Measurements from ENCODE around the gene KCNIP1. TPM values are rescaled to one million over a fixed set of nuclear protein-coding genes. Genes with fewer than 3 reads are reported as not detected.

The KCNIP1 gene
- total and polyA plus RNA-seq, 2 of the 13 experiments (the other 11 are each of a cell fraction or from before 2014, with no cell fraction given) = not detected

- H3K79me2 ChIP-seq (ENCODE audit: insufficient read depth, low read length) = no peaks in the 10 kb centered on the region
- H3K9me3 ChIP-seq (ENCODE audit: low read length) = no peaks in the 10 kb centered on the region
- no peak overlapping the region for H2AFZ ChIP-seq (ENCODE audit: low read length)
- H3K36me3 ChIP-seq (replicated peaks in 1 of 2; ENCODE audit: control insufficient read depth in 1 of 2, insufficient read depth in 2 of 2, low read length in 2 of 2) = no peaks in the 10 kb centered on the region
- intact Hi-C loops (cut with micrococcal nuclease; ENCODE audit: unreplicated experiment) = no loop called here
- no peak overlapping the region for H3K4me2 ChIP-seq (ENCODE audit: low read depth, low read length)
- H3K27me3 ChIP-seq (ENCODE audit: control insufficient read depth in 1 of 2, insufficient read depth in 2 of 2, low read length in 2 of 2) = peaks cover 2 to 29% of the 10 kb centered on the region in 2 experiments; a peak in 3 of 5 replicates
- BruUV-seq (replicated peaks) = no TSS peak
- H4K20me1 ChIP-seq (ENCODE audit: insufficient read depth, low read length) = no peaks in the 10 kb centered on the region
- no peak overlapping the region for H3K4me3 ChIP-seq (replicated peaks in 1 of 3; ENCODE audit: insufficient read depth in 1 of 3, low read depth in 2 of 3, low read length in 3 of 3)
- in situ Hi-C loops (cut with HindIII; ENCODE audit: extremely low pct_ligation_motif_present, low pct_unique_long_range_greater_than_20kb) = no loop called here
- TF ChIP-seq TARDBP (CRISPR knock-in tag; IDR thresholded peaks at IDR 0.05) (no peak), ZSCAN20 (CRISPR knock-in tag; IDR thresholded peaks at IDR 0.05; ENCODE audit: borderline replicate concordance) (no peak), NAIF1 (CRISPR knock-in tag; IDR thresholded peaks at IDR 0.05; ENCODE audit: borderline replicate concordance) (no peak), ZNF564 (CRISPR knock-in tag; IDR thresholded peaks at IDR 0.05) (no peak), ISX (CRISPR knock-in tag; conservative IDR thresholded peaks at IDR 0.05) (no peak), ZBTB8A (CRISPR knock-in tag; IDR thresholded peaks at IDR 0.05; ENCODE audit: borderline replicate concordance, low read depth) (no peak), ZFP36L1 (CRISPR knock-in tag; IDR thresholded peaks at IDR 0.05) (no peak), HNRNPH1 (optimal IDR thresholded peaks at IDR 0.05; ENCODE audit: low read depth, low read length) (no peak), ZNF569 (CRISPR knock-in tag; IDR thresholded peaks at IDR 0.05; ENCODE audit: borderline replicate concordance) (no peak), KMT2A (CRISPR knock-in tag; IDR thresholded peaks at IDR 0.05) (no peak), FLYWCH1 (CRISPR knock-in tag; IDR thresholded peaks at IDR 0.05) (no peak), BHLHE40 (IDR thresholded peaks at IDR 0.05; ENCODE audit: low read length) (no peak), SIX4 (CRISPR knock-in tag; IDR thresholded peaks at IDR 0.05) (no peak), ZNF3 (CRISPR knock-in tag; IDR thresholded peaks at IDR 0.05) (no peak), GFI1 (CRISPR knock-in tag; IDR thresholded peaks at IDR 0.05; ENCODE audit: borderline replicate concordance) (no peak), ZNF263 (CRISPR knock-in tag; IDR thresholded peaks at IDR 0.05) (no peak)
- TF ChIP-seq, protein P1, sequence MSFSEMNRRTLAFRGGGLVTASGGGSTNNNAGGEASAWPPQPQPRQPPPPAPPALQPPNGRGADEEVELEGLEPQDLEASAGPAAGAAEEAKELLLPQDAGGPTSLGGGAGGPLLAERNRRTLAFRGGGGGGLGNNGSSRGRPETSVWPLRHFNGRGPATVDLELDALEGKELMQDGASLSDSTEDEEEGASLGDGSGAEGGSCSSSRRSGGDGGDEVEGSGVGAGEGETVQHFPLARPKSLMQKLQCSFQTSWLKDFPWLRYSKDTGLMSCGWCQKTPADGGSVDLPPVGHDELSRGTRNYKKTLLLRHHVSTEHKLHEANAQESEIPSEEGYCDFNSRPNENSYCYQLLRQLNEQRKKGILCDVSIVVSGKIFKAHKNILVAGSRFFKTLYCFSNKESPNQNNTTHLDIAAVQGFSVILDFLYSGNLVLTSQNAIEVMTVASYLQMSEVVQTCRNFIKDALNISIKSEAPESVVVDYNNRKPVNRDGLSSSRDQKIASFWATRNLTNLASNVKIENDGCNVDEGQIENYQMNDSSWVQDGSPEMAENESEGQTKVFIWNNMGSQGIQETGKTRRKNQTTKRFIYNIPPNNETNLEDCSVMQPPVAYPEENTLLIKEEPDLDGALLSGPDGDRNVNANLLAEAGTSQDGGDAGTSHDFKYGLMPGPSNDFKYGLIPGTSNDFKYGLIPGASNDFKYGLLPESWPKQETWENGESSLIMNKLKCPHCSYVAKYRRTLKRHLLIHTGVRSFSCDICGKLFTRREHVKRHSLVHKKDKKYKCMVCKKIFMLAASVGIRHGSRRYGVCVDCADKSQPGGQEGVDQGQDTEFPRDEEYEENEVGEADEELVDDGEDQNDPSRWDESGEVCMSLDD (CRISPR knock-in tag; IDR thresholded peaks at IDR 0.05; ENCODE audit: borderline replicate concordance) = no peak
- CTCF ChIA-PET (ENCODE audit: low intra/inter-chr PET ratio, low total read pairs) = no interaction called here
- ATAC-seq (no peak), DNase-seq (ENCODE audit: low spot score) (no peak), FAIRE-seq (no peak)
- H3K27ac ChIP-seq (ENCODE audit: extremely low read length, insufficient read depth, low read length) = no peak overlapping the region
- 7% methylated on average over 5 of the region's 5 CpGs for WGBS (ENCODE audit: low lambda C conversion rate)
- POLR2A ChIA-PET = no interaction called here
- H3K4me1 ChIP-seq (ENCODE audit: insufficient read depth, low read length) = no peaks in the 10 kb centered on the region
- no peak overlapping the region for H3K9ac ChIP-seq (ENCODE audit: insufficient read depth, low read depth, low read length)
These were observed 65.3 kb downstream of the KCNIP1 start for GRCh38 chr5:170569101-170569500.

Measured in HepG2 (cell line).